ENCODE measurements around the gene MRPS22.

The MRPS22 gene

DNA sequence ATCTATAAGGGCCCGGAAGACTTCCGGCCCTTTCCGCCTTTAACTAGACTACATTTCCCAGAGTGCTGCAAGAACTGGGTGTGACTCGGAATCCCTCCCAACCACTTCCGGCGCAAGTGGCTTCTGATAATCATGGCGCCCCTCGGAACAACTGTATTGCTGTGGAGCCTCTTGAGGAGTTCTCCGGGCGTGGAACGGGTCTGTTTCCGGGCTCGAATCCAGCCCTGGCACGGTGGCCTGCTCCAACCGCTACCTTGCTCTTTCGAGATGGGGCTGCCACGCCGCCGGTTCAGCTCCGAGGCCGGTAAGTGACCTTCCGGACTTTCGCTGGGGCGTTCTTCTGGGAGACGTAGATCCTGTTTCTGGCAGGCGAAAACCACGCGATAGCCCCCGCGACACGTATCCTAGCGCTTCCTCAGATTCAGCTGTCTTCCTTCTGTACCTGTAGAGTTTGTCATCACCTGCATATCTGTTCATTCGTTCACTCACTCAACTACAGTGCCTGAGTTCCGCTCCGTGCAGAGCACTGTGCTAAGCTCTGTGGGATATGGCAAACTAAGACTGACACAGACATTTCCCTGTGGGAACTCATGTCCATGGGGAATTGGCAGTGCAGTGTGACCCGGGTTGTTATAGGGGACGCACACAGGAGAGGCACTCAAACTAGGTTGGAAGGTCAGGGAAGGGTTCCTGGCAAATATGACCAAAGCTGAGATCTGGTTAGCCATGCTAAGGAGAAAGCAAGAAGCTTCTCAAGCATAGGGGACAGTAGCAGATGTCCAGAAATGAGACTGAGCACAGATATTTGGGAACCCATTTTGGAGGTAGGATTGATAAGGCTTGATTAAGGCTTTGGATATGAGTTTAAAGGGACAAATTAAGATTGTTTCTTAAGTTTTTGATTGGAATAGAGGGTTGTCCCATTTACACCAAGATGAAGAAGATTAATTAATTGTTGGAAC, at the start of gene MRPS22:
Gene MRPS22, plus strand, starts transcription at position 126 of the 962 bp plus-strand sequence. Its CDS starts 7 bp downstream, at position 133.
- DNase-seq (ENCODE audit: low spot score), result peak; percentile 84

DNA sequence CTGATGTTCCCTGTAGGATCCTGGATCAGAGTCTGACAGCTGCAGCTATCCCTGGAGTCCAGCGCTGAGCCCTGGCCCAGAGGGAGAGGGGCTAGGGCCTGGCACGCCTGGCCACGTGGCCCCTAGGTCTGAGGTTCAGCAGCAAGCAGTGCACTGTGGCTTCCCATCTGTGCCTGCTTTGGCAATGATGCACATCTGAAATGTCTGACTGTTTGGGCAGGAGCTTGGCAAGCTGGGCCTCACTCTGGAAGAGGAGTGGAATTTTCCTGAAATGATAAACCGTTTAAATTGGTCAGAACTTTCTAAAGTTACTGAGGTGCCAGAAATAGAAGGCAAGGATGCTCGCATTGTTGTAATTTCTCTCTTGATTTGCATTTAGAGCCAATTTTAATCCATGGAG, 48.8 kb upstream of the MRPS22 start:
- DNase-seq (ENCODE audit: low spot score), result no peak

DNA sequence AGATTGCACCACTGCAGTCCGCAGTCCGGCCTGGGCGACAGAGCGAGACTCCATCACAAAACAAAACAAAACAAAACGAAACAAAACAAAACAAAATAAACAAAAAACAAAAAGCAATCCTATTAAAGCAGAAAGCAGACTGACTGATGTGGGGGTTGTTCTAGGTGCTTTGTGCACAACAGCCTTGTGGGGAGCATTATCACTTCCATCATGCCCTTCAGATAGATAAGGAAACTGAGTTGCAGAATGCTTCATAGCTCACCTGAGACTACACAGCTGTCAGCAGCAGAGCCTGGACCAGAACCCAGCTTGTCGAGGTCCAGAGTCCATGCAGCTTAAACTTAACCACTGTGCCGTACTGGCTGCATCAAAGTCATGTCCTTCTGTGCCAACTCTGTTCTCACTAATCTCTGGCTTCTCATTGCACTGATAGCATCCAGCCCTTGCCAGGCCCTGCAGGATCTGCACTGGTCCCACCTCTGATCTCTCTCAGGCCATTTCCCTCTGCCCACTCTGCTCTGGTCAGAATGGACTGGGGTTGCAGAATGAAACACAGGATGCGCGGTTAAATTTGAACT, 47.6 kb upstream of the MRPS22 start:
- no peak for DNase-seq (ENCODE audit: low spot score)

DNA sequence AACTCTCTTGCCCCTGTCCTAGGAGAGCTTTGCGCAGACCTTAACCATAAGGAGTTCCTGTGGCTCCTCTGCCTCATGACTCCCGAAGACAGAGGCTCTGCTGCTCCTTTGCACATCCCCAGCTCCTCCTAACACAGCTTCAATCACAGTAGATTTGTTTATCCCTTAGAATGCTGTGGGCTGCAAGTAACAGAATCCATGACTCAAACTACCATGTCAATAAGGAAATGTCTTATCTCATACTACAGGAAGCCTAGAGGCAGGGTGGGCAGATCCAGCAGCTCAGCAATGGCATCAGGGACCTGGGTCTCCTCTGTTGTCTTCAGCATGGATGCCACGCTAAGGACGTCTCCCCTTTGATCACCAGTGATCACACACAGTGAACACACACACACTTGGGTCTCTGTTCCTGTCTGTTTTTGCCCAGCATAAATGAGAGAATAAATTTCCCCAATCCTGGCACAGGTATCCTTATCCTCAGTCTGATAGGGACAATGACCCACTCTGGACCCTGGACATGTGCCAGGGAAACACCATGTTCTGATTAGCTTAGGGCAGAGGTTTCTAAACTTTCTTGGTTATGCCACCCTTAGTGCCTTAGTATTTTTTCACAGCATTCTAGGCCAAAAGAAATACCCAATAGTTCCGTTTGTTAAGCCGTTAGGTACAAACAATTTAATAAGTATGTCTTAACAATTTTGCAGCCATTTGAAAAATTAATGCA, 46.1 kb upstream of the MRPS22 start:
- DNase-seq (ENCODE audit: low spot score), result no peak

DNA sequence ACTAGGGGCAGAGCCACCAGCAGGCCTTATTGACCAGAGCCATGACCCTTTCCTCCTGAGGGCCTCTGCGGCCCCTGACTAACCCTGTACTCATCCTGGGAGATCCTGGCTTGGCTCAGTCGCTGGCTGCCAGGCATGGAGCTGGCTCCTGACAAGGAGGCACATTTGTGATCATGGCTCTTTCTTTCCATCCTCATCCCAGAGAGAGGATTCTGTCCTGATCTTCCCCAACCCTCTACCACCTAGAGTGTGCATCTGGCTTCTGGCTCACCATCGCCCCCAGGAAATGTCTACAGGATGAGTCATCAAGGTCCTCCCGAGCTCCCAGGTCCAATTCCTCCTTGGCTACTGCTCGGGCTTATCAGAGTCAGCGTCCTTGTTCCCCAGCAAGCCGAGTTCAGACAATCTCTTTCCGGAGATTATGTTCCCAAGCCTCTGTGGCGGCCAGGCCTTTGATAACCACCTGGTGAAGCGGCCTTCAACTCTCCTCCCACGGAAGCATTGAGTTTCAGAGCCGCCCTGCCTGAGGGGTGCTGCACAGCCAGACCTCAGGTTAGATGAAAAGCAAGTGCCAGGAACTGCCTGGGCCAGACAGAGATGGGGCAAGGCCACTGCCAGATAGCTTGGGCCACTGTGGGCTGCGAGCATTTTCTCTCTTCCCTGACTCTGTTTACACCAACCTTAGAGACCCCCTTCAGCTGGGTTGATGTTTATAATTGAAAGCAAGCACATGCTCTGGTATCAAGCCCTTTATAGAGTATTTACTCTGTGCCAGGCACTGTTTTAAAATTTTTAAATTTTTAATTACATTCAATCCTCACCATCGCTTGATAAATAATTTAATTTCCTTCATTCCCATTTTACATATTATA, 44.3 kb upstream of the MRPS22 start:
- no peak for DNase-seq (ENCODE audit: low spot score)

DNA sequence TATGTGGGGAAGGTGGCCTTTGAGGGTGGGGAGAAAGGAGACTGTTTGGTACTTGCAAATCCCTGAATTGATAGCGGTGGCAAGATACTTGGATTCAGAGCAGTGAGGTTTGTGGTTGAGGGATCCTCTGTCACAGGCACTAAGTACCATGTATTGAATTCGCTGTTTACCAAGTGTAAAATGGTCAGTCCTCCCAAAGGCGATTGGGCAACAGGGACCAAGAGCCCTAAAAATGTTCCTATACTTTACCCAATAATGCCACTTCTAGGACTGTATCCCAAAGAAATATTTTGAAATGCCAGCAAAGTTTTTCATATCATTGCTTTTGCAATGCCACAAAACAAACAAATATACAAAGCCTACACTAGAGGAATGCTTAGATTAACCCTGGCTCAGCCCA, 43.4 kb upstream of the MRPS22 start:
- DNase-seq (ENCODE audit: low spot score), result no peak

DNA sequence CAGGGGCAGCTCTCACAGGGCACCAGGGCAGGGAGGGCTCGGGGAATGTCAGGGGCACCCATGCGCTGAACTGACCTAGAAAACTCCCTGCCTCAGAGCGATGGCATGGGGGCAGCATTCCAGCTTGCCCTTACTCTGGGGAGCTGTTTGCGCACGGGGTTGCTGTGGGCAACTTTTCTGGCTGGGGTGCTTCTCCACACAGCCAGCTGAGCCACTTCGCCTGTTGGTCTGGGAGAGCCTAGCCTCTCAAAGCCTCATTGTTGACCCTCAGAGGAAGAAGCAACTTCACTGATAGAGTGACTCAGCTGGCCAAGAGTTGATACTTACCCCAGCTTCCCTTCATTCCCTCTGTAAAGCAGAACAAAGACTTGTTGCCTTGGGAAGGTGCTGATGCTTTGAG, 42.6 kb upstream of the MRPS22 start:
- DNase-seq (ENCODE audit: low spot score), result no peak

DNA sequence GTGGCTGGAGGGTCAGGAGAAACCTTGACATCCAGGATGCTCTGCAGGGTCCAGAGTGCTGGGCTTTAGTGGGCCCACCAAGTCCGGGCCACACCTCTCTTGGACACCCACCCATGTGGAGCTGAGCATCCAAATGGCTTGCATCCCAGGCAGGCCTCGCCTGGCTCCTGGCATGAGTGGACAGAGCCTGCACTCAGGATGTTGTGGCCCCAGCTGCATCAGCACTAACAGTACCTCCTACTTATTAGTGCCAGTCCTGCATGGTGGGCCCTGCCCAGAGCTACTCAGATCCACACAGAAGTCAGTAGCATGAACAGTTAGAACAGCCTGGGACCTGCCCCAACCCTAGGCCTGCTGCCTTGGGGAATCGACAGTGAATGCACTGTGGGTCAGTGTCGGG, 42.2 kb upstream of the MRPS22 start:
- no peak for DNase-seq (ENCODE audit: low spot score)

DNA sequence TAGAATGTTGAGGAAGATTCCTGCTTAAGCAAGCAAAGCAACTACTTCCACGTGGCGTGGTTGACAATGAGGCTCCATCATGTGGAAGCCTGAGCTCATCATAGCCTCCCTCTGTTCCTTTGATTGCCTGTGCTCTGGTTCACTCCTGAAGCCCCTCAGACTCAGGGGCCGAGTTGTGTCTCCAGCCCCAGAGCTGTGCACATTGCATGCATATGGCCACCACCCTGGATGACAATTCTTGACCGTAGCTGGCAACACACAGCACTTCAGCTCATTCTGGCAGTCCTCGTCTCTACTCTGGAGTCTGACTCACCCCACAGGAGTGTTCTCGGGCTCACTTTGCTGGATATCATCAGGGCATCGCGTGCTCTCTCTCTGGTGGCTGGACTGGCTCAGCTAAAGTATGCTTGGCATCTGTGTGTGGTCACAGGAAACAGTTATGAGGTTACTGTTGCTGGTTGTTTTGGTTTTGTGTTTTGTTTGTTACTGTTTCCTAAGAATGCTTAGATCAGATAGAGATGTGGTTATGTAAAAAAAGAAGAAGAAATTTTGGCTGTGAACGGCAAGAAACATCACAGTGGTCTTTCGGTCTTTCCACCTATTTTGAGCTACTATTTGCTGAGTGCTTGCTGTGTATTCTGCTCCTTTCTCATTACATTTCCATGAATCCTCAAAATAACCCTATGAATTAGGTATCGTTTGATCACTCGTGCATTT, 41.6 kb upstream of the MRPS22 start:
- DNase-seq (ENCODE audit: low spot score), result no peak

DNA sequence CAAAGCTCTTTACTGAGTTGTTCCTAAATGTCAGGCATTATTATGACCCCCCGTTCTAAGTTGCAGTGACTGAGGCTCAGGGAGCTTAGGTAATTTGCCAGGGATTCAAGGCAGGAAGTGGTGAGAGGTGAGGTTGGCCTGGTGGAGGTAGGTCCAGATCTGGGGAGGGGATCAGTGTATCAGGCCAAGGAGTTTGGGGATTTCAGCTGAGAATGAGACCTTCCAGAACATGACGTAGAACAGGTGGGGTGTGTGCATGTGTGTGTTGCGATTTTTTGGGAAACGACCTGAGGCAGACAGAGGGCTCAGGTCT, 41.1 kb upstream of the MRPS22 start:
- DNase-seq (ENCODE audit: low spot score), result no peak

DNA sequence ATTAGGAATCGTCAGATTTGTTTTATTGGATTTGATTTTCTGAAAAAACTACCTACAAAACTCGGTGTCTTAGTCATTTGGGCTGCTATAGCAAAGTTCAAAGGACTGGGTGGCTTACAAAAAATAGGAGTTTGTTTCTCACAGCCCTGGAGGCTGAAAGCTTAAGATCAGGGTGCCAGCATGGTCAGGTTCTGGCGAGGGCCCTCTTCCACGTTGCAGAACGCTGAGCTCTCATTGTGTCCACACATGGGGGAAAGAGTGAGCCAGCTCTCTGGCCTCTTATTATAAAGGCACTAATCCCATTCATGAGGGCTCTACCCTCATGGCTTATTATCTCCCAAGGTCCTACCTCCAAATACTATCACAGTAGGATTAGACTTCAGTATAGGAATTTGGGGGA, 40.6 kb upstream of the MRPS22 start:
- no peak for DNase-seq (ENCODE audit: low spot score)

DNA sequence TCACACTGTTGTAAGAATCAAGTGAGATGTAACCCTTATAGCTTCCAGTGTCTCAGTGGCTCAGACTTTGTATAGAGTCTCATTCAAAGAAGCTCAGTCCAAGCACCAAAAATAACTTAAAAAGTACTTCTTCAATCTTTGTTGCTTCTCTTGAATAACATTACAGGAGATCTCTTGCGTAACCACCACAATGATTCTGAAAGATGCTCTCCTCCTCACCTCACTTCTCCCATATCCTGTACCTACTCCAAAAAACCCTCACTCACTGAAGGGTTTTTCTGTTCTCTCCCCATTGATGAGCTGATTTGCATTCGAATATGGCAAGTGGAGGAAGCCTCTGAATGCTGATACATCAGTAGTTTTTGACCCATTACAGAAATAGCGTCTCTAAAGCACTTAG, 39.4 kb upstream of the MRPS22 start:
- DNase-seq (ENCODE audit: low spot score), result no peak

DNA sequence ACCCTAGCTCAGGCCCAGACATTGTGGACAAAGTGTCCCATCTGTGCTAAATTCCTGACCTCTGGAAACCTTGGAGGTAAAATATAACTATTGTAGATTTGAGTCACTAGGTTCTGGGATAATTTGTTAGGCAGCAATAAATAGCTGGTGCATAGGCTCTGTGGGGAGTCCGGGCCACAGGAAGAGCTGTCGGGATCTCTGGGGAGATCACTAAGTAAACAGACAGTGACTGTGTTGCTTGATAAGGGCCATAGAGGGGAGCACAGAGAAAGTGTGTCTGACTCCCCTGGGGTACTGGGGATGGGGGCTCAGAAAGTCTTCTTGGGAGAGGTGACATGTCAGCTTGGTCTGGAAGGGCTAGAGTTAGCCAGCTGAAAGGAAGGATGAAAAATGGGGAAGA, 37.7 kb upstream of the MRPS22 start:
- no peak for DNase-seq (ENCODE audit: low spot score)

DNA sequence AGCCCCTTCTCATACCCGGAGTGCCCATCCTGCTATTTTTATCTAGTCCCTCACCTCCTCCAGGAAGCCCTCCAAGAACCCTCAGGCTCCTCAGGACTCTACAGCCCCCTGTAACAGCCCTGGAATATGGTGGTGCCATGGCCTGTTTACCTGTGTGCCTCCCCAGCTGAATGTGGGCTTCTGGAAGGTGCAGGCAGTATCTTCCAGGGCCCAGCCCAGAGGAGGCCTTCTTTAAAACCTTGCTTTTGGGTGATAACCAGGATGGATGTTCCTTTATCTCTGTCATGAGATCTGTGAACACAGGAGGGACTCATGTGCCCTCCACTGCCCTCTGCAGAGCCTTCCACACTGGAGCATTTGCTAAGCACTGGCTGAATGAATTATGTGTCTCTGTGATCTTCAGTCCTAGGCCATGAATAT, 36.7 kb upstream of the MRPS22 start:
- no peak for DNase-seq (ENCODE audit: low spot score)

DNA sequence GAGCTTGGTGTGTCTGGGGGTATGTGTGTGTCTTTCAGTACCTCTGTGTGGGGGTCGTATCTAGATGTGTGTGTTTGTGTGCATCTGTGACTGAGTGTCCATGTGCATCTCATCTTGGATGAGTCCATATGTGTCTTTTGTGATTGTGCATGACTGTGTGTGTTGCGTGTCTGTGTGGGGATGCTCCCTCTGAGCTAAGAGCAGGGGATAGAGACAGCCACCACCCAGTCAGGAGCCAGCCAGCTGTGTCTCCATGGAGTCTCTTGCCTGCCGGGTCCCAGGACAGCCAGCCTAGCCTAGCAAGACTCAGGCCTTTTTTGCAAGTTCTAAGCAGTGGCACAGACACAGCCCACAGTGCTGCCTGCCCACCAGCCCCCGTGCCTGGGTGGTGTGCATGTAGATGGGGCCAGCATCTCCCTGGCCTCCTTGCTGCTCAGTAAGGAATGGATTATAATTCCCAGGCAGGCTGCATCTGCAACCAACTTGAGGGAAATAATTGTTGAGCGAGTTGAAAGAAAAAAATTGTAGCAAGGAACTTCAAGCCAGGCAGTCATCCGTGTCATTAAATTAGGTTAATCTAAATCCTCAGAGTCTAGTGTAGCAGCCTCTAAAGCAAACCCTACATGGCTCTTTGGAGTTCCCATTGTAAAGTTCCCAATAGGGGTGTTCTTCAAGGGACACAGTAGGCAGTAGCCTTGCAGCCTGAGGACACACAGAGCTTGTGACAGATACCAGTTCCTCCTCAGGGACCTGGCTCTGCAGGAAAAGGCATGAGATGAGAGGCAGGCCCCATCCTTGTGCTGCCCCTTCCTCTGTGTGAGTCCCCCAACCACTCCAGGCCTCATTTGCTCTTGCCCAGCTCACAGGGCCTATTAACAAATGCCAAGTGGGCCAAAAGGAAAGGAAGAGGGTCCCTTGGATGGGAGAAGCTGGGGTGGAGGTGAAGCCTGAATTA, 35.9 kb upstream of the MRPS22 start:
- DNase-seq (ENCODE audit: low spot score), result no peak

DNA sequence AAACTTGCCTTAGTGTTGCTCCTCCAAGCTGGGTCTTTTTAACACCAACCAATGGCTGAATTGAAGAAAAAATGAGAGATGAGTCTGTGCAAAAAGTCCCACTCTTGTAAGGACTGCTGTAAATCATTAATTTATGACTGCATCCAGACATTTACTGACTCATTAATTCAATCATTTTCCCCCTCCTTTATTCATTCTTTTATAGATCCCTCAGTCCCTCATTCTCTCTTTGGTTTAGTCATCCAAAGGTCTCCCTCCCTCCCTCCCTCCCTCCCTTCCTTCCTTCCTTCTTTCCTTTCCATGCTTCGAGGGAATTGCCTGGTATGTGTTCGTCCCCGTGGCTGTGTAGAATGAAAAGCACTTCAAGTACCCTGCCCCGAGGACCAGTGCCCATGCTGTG, 35.3 kb upstream of the MRPS22 start:
- DNase-seq (ENCODE audit: low spot score), result no peak

DNA sequence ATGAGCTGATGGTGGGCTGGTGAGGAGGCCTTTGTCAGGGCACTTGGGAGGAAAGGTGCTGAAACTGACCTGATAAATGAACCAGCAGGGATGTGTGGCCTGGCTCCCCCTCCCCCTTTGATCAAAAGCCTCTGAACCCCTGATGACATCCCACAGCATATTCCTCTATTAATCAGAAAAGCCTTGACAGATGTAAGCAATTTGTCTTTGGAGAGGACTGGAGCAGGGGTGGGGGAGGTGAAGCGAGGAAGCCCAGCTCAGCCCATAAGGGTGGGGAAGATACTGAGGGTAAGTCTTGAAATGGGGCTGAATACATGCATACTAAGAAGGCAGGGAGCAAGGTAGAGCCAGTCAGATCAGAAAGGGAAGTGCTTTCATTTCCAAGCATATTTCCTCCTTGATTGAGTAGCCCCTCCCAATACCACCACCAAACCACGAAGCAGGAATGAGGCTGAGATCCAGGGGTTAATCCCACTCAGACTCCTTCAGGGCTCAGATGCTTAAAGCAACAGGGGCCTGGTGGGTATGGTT, 34.7 kb upstream of the MRPS22 start:
- no peak for DNase-seq (ENCODE audit: low spot score)

DNA sequence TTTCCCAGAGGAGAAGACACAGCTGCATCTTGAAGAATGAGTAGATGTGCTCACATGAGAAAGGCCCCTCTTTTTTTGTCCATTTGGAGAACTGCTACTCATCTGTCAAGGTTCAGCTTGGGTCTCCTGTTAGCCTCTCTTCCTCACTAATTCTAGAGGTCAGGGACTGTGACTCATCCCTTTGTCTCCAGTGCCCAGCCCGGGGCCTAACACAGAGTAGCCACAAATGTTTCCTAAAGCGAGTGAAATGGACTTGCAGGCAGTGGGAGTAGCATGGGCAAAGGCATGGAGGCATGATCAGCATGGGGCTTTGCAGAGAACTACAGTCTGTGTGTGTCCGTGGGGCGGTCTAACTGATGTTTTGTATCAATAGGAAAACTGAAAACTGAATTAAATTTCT, 33.9 kb upstream of the MRPS22 start:
- no peak for DNase-seq (ENCODE audit: low spot score)

DNA sequence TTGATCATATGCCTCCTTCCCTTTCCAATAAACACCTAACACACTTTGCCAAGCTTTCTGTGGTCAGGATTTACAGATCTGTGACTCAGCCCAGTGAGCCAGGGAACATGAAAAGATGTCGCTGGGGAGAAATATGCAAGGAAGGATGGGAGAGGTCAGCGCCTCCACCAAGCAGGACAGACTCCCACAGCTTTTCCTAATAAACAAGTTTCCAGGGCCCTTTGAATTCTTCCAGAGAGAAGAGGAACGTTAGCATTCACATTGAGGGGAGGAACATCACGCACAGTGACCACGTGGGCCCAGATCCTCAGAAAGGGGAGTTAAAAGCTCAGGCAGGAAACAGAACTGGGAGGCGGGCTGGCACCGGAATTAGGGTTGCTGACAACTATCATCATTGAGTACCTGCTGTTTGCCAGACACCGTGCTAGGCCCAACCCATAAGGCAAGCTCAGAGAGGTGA, 33.3 kb upstream of the MRPS22 start:
- no peak for DNase-seq (ENCODE audit: low spot score)

DNA sequence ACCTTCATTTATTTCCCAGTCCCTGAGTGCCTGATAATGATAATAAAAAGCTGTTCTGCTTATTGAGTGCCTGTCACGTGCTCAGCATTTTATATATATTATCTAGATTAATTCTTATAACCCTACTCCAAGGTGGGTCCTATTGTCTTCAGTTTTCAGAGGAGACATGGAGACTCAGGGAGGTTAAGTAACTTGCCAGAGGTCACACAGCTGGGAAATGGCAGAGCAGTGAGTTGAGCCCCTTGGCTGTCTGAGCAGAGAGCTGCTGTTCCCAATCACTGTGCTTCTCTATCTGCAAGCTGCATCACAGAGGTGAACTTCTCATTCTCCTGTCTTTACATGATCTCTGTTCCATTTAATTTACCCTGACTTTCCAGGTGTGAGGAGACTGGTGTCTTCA, 32.3 kb upstream of the MRPS22 start:
- no peak for DNase-seq (ENCODE audit: low spot score)
